HG02610 (cell line): ENCODE data around the gene ZNRF3.

ENCODE experiments used
- ATAC-seq: cut with Tn5 transposase; IDR thresholded peaks from one replicate; pipeline ENCODE4 v1.9.1; 2021; ENCODE audit warnings: mild to moderate bottlenecking, moderate library complexity; ENCODE audit not compliant: unreplicated experiment

Gene ZNRF3

GRCh38 chr22:28950617-28951411 lies 67.4 kb downstream of the ZNRF3 start:
- no peak for ATAC-seq

GRCh38 chr22:28951530-28951929 lies 68.2 kb downstream of the ZNRF3 start:
- no peak for ATAC-seq

GRCh38 chr22:28951969-28952521 lies 68.7 kb downstream of the ZNRF3 start:
- ATAC-seq: no peak

- ATAC-seq: no peak
These were observed 69.5 kb downstream of the ZNRF3 start for GRCh38 chr22:28952857-28953256.

GRCh38 chr22:28953403-28953802 lies 70.0 kb downstream of the ZNRF3 start:
- ATAC-seq: no peak

GRCh38 chr22:28953976-28954880 lies 70.9 kb downstream of the ZNRF3 start:
- no peak for ATAC-seq

GRCh38 chr22:28955817-28956216 lies 72.4 kb downstream of the ZNRF3 start:
- ATAC-seq: peak; percentile 69

- no peak for ATAC-seq
These were observed 73.1 kb downstream of the ZNRF3 start for GRCh38 chr22:28956506-28956905.

- ATAC-seq: no peak
These were observed 75.2 kb downstream of the ZNRF3 start for GRCh38 chr22:28958611-28959010.

- ATAC-seq: no peak
These were observed 78.7 kb downstream of the ZNRF3 start for GRCh38 chr22:28962042-28962554.

GRCh38 chr22:28963362-28963761 lies 80.0 kb downstream of the ZNRF3 start:
- ATAC-seq: no peak

- no peak for ATAC-seq
These were observed 83.8 kb downstream of the ZNRF3 start for GRCh38 chr22:28967163-28967665.

- ATAC-seq: no peak
These were observed 84.6 kb downstream of the ZNRF3 start for GRCh38 chr22:28967969-28968368.

GRCh38 chr22:28969401-28970168 lies 86.2 kb downstream of the ZNRF3 start:
- no peak for ATAC-seq

- no peak for ATAC-seq
These were observed 90.0 kb downstream of the ZNRF3 start for GRCh38 chr22:28973352-28973751.

- ATAC-seq: no peak
These were observed 93.7 kb downstream of the ZNRF3 start for GRCh38 chr22:28977060-28977459.

GRCh38 chr22:28977481-28977971 lies 94.2 kb downstream of the ZNRF3 start:
- ATAC-seq: no peak

- ATAC-seq: no peak
These were observed 94.8 kb downstream of the ZNRF3 start for GRCh38 chr22:28978158-28978557.

GRCh38 chr22:28978863-28979796 lies 95.8 kb downstream of the ZNRF3 start:
- ATAC-seq: no peak
